Activated B cell treated with CpG ODN at 0.5 μM for 24 hours (primary cell): Measurements from ENCODE around the gene USP24. TPM values are rescaled to one million over a fixed set of nuclear protein-coding genes. Genes with fewer than 3 reads are reported as not detected.

Experiments used
- ATAC-seq: fragments of 200-7000 bp; cut with Tn5 transposase; one replicate; pipeline ENCODE4 v1.10.0; 2021; ENCODE audit warnings: low read depth, mild to moderate bottlenecking, moderate library complexity
- CTCF ChIA-PET: fragments of 350-600 bp; sonication (Branson Sonifier 250); formaldehyde crosslinking; loops from one replicate; lab custom pipeline; 2021; ENCODE audit warnings: antibody characterized with exemption; lab: Charles Lee
- POLR2A ChIA-PET: fragments of 350-600 bp; sonication (Branson Sonifier 250); formaldehyde crosslinking; loops from one replicate; lab custom pipeline; 2021; ENCODE audit warnings: antibody characterized with exemption; lab: Charles Lee
- DNase-seq: peaks from one replicate; pipeline ENCODE4 v3.0.0; 2022
- H3K27ac Mint-ChIP-seq: one replicate; pipeline ENCODE4 v1.8.0; 2020; ENCODE audit warnings: mixed read lengths
- H3K27me3 Mint-ChIP-seq: one replicate; pipeline ENCODE4 v1.8.0; 2021; ENCODE audit warnings: mixed read lengths
- H3K36me3 Mint-ChIP-seq: one replicate; pipeline ENCODE4 v1.8.0; 2021; ENCODE audit warnings: low read depth, mixed read lengths
- H3K4me1 Mint-ChIP-seq: one replicate; pipeline ENCODE4 v1.8.0; 2021; ENCODE audit warnings: mixed read lengths
- H3K4me3 Mint-ChIP-seq: one replicate; pipeline ENCODE4 v1.8.0; 2020; ENCODE audit warnings: mild to moderate bottlenecking, mixed read lengths
- H3K9me3 Mint-ChIP-seq: one replicate; pipeline ENCODE4 v1.8.0; 2020; ENCODE audit warnings: mixed read lengths
- CTCF ChIP-seq: fragments of 200-600 bp; IDR thresholded peaks from one replicate; pipeline ENCODE4 v1.8.0; 2022; ENCODE audit warnings: antibody characterized with exemption, mild to moderate bottlenecking
- intact Hi-C: fragments of 100-400 bp; cut with micrococcal nuclease; formaldehyde crosslinking; loops from one replicate; pipeline ENCODE4 v1.15.1; 2024
- total RNA-seq: library from RNA; stranded (reverse); gene quantifications from 2 replicates; pipeline ENCODE4 v1.2.3, GENCODE V29; 2022

USP24 gene
- total RNA-seq, 1 donor from 2014 or later: 91.4 TPM

GRCh38 chr1:55060133-55060999 lies 154.8 kb downstream of the USP24 start:
- ATAC-seq (no peak), DNase-seq (no peak)
- Mint-ChIP-seq H3K27ac (no peak overlapping the region), H3K4me1 (no peaks in the 10 kb centered on the region), H3K36me3 (no peaks in the 10 kb centered on the region), H3K27me3 (no peaks in the 10 kb centered on the region), H3K9me3 (no peaks in the 10 kb centered on the region), H3K4me3 (no peak overlapping the region)
- TF ChIP-seq CTCF: no peak
- intact Hi-C loops: no loop called here
- ChIA-PET POLR2A (no interaction called here), CTCF (no interaction called here)

- no peaks in the 10 kb centered on the region for H3K36me3 Mint-ChIP-seq
- ATAC-seq (no peak), DNase-seq (no peak)
- CTCF ChIA-PET: no interaction called here
- POLR2A ChIA-PET: no interaction called here
- H3K27ac Mint-ChIP-seq: no peak overlapping the region
- TF ChIP-seq CTCF: no peak
- no peaks in the 10 kb centered on the region for H3K9me3 Mint-ChIP-seq
- no peaks in the 10 kb centered on the region for H3K4me1 Mint-ChIP-seq
- intact Hi-C loops: no loop called here
- no peaks in the 10 kb centered on the region for H3K27me3 Mint-ChIP-seq
- H3K4me3 Mint-ChIP-seq: no peak overlapping the region
Measured at GRCh38 chr1:55059302-55060132, 155.6 kb downstream of the USP24 start.

GRCh38 chr1:55057956-55058298 lies 157.2 kb downstream of the USP24 start:
- no peak for ATAC-seq
- H3K9me3 Mint-ChIP-seq: no peaks in the 10 kb centered on the region
- no peak overlapping the region for H3K4me3 Mint-ChIP-seq
- H3K36me3 Mint-ChIP-seq: no peaks in the 10 kb centered on the region
- no peaks in the 10 kb centered on the region for H3K4me1 Mint-ChIP-seq
- no peak for DNase-seq
- H3K27me3 Mint-ChIP-seq: no peaks in the 10 kb centered on the region
- intact Hi-C loops: no loop called here
- TF ChIP-seq CTCF: no peak
- POLR2A ChIA-PET: no interaction called here
- no peak overlapping the region for H3K27ac Mint-ChIP-seq
- CTCF ChIA-PET: no interaction called here

DNA sequence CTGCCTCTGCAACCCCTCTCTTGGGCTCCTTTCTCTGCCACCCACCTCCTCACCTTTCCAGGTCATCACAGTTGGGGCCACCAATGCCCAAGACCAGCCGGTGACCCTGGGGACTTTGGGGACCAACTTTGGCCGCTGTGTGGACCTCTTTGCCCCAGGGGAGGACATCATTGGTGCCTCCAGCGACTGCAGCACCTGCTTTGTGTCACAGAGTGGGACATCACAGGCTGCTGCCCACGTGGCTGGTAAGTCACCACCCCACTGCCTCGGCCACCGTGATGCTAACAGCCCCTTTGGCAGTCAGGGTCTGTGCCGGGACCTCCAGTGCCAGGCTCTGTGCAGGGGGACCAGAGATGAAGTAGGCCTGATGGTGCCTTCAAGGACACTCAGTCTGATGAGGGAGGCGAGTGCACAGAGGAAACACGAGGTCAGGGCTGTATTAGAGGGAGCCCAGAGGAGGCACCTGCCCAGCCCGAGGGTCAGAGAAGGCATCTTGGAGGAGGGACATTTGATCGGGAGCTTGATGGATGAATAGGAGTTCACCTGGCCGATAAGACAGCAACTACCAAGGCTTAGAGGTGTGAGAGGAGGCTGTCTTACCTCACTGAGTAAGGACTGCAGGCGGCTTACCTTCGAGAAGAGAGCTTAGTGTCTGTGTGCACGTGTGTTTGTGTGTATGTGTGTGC lies 157.8 kb downstream of the USP24 start:
- intact Hi-C loops: no loop called here
- POLR2A ChIA-PET: no interaction called here

More for the DNA sequence above, 157.8 kb downstream of the USP24 start:
- Mint-ChIP-seq H3K4me3 (no peak overlapping the region), H3K27ac (no peak overlapping the region), H3K36me3 (no peaks in the 10 kb centered on the region), H3K9me3 (no peaks in the 10 kb centered on the region), H3K27me3 (no peaks in the 10 kb centered on the region), H3K4me1 (no peaks in the 10 kb centered on the region)
- ATAC-seq (no peak), DNase-seq (no peak)
- CTCF ChIA-PET: no interaction called here
- TF ChIP-seq CTCF: no peak
